Esophagus (tissue), 2 donors: ENCODE results near the gene CELSR3. TPM values are rescaled to one million over a fixed set of nuclear protein-coding genes. Genes with fewer than 3 reads are reported as not detected.

Experiments used
- H3K27ac ChIP-seq, 2 donors: one replicate each; pipeline ENCODE4 v1.5.1; 2013; ENCODE audit warnings: low read depth in 2 of 2, mild to moderate bottlenecking in 2 of 2, inconsistent platforms in 1 of 2, low read length in 1 of 2, moderate library complexity in 1 of 2
- H3K27me3 ChIP-seq, 2 donors: one replicate each; pipeline ENCODE4 v1.6.1; 2013; ENCODE audit warnings: low read length in 2 of 2, control low read depth in 1 of 2, mild to moderate bottlenecking in 1 of 2; ENCODE audit not compliant: insufficient read depth in 2 of 2, control insufficient read depth in 1 of 2
- H3K36me3 ChIP-seq, 2 donors: one replicate each; pipeline ENCODE4 v1.6.1; 2013; ENCODE audit warnings: low read length in 1 of 2; ENCODE audit not compliant: control insufficient read depth in 2 of 2, insufficient read depth in 2 of 2
- H3K4me1 ChIP-seq, 2 donors: one replicate each; pipeline ENCODE4 v1.6.1; 2013; ENCODE audit warnings: low read length in 1 of 2; ENCODE audit not compliant: control insufficient read depth in 2 of 2, insufficient read depth in 2 of 2
- H3K4me3 ChIP-seq, 2 donors: one replicate each; pipeline ENCODE4 v1.5.1; 2013; ENCODE audit warnings: low read length in 2 of 2, mild to moderate bottlenecking in 2 of 2, low read depth in 1 of 2, moderate library complexity in 1 of 2
- H3K9me3 ChIP-seq, 2 donors: one replicate each; pipeline ENCODE4 v1.6.1; 2013; ENCODE audit warnings: mild to moderate bottlenecking in 2 of 2, low read depth in 1 of 2, low read length in 1 of 2, moderate library complexity in 1 of 2; ENCODE audit not compliant: control insufficient read depth in 2 of 2, insufficient read depth in 1 of 2
- WGBS, 2 donors: extraction: QIAGEN DNeasy Blood & Tissue Kit; methylation state at CpG; one replicate each; pipeline ENCODE4 v1.1.7; 2013; 5-methylcytosine and 5-hydroxymethylcytosine counted together
- polyA plus RNA-seq, 2 donors: library from polyadenylated mRNA; stranded (reverse); fragments of 200-250 nt; gene quantifications; one replicate each; pipeline ENCODE4 v1.2.3, GENCODE V29; 2013
- donor health status: healthy with polysubstance abuse.
- donor health status: Bipolar disorder and iron deficiency.

CELSR3 gene
- polyA plus RNA-seq, 2 donors = 0.36 to 0.77 TPM

DNA sequence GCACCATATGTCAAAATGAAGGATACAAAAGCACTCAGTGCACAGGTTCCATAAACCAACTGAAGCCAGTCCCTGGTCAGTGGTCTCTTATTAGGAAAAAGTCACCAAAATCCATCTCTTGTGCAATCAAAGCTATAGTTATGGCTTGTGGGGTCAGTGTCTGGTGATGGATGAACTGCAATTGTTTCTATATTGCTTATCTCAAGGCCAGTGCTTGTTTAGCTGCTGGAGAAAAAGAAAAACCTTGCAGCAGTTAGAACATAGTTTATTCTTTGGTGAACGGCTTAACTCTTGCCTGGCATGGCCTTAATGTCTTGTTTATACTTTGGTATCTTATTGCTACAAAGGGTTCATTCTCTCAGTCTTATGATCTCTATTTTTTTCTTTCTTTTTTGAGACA lies 50.4 kb downstream of the CELSR3 start:
- Histone ChIP-seq H3K27ac (no peak overlapping the region), H3K9me3 (peaks cover 2 to 3% of the 10 kb centered on the region in 2 donors), H3K4me1 (peaks cover 0 to 2% of the 10 kb centered on the region in 2 donors), H3K27me3 (peaks cover 0 to 3% of the 10 kb centered on the region in 2 donors), H3K4me3 (no peak overlapping the region), H3K36me3 (no peaks in the 10 kb centered on the region)
- WGBS, 2 donors = 38 to 47% methylated on average over 1 of the region's 1 CpG

DNA sequence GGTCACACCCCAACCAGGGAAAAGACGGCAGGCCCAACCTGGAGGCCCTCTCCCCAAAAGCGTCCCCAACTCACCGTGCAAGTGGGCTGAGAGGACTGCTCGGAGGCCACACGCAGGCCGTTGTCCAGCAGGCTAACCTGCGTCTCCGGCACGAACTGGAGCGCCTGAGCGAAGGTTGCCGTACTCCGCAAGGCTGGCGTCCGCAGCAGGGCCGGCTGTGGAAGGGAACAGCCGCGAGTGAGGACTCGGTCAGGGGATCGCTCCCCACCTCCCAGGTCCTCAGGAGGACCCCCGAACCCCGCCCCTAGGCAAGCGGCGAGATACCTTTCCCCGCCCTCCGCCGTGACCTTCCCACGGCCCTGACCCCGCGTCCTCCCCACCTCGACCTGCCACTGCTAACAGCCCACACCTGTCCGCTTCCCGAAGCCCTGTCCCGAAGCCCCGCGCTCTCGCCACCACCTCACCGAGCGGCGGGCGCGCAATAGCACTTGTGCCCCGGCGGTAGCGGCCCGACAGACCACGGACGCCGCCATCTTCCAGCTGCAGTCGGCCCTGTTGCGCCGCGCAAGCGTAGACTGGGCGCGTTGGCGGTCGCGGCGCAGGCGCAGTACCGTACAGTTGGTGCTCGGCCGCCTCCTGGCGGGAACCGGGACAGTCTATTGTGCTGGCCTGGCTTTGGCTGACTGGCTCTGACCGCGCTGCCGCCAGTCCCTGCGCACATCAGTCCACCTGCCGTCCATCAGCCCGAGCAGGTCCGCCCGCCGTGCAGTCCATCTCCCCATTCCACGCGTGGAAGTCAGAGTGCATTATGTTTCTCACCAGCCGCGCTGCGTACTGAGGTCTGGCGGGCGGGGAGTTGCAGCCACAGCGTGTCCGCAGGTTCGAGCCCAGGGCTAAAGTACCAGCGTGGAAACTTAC lies 53.3 kb downstream of the CELSR3 start, which contains the start of gene UQCRC1:
UQCRC1 (minus strand) TSS at position 559 of the 918 bp plus-strand sequence; CDS start at position 533, 26 bp downstream.
- H3K4me1 ChIP-seq = peaks cover 0 to 2% of the 10 kb centered on the region in 2 donors
- no peaks in the 10 kb centered on the region for H3K27me3 ChIP-seq
- H3K4me3 ChIP-seq = peak within 1 kb of the TSS; percentile 84 to 96
- H3K36me3 ChIP-seq = peaks cover 8 to 13% of the 10 kb centered on the region in 2 donors
- 2 to 3% methylated on average over 82 to 86 of the region's 86 CpGs for WGBS, 2 donors
- H3K27ac ChIP-seq = peak within 1 kb of the TSS; percentile 80 to 96
- no peaks in the 10 kb centered on the region for H3K9me3 ChIP-seq

DNA sequence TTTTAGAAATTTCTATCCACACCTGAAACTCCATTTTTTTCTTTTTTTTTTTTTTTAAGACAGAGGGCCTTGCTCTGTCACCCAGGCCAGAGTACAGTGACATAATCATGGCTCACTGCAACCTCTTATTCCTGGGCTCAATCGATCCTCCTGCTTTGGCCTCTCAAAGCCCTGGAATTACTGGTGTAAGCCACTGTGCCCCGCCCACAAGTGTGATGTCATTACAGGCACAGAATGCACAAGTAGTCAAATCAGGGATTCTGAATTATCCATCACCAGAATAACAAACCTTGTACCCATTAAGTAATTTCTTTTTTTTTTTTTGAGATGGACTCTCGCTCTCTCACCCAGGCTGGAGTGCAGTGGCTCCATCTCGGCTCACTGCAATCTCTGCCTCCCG lies 55.2 kb downstream of the CELSR3 start:
- H3K27me3 ChIP-seq = no peaks in the 10 kb centered on the region
- no peak overlapping the region for H3K27ac ChIP-seq
- H3K4me3 ChIP-seq = no peak overlapping the region
- H3K36me3 ChIP-seq = peaks cover 20 to 31% of the 10 kb centered on the region in 2 donors
- peaks cover 0 to 2% of the 10 kb centered on the region in 2 donors for H3K4me1 ChIP-seq
- 91% methylated on average over 5 of the region's 5 CpGs for WGBS, 2 donors
- no peaks in the 10 kb centered on the region for H3K9me3 ChIP-seq

DNA sequence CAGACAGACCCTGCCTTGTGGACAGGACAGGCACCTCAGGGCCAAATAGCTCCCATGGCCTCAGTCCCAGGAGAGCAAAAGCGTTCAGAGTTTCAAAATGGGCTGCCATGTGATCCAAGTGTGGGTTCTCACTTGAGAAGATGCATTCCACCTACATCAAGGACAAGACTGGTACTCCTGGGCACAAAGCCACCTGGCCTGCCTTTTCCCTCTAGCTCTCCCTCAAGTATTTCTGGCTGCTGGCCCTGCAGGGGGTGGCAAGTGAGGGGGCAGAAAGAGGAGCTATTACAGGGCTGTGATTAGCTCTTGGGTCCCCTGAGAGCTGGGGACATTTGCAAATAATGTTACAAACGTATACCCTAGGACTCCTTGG lies 61.1 kb downstream of the CELSR3 start:
- no peak overlapping the region for H3K27ac ChIP-seq
- no peaks in the 10 kb centered on the region for H3K9me3 ChIP-seq
- H3K4me1 ChIP-seq = peaks cover 2 to 32% of the 10 kb centered on the region in 2 donors
- no peak overlapping the region for H3K4me3 ChIP-seq
- no peaks in the 10 kb centered on the region for H3K27me3 ChIP-seq
- 37 to 54% methylated on average over 2 of the region's 2 CpGs for WGBS, 2 donors
- H3K36me3 ChIP-seq = peaks cover 37 to 62% of the 10 kb centered on the region in 2 donors

DNA sequence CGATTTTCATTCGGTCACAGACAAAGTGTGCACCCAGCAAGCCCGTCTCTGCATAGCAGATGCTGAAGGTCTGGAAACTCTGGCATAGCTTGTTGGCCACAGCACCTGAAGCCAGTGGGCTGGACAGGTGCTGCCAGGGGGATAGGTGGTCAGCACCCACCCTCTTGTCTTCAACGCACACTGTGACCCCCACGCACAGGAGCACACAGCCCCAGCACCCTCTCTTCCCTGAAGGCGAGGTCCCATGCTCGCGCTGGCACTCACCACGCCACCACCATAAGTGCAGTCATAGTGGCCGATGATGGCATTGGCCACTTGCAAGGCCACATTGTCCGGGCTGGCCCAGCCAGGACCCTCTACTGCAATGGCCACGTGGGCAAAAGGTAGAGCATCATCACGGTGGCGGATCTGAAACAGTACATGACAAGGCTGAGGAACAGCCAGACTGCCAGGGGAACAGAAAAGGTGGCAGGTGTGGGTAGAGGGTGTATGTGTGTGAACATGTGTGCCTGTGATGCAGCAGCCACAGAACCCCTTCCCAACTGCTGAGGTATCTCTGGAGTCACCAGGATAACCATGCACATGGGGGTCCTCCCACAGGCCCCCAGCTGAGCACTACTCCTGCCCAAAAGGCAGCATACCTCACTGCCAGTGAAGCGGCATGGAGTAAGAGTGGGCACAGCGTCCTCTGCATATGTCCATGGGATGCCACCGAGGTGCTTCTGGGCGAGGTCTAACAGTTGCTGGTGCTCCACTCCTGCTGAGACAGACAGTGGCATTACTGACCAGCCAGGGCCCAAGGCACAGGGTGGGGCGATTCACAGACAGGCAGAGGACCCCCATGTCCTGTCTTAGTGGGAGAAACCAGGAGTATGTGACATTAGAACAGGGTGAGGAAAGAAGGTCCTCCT lies 61.7 kb downstream of the CELSR3 start:
- Histone ChIP-seq H3K4me3 (no peak overlapping the region), H3K27ac (peak overlapping the region in 1 of 2 donors; percentile 44), H3K4me1 (peaks cover 2 to 35% of the 10 kb centered on the region in 2 donors), H3K27me3 (no peaks in the 10 kb centered on the region), H3K36me3 (peaks cover 37 to 62% of the 10 kb centered on the region in 2 donors), H3K9me3 (no peaks in the 10 kb centered on the region)
- WGBS, 2 donors = 90% methylated on average over 19 of the region's 19 CpGs

DNA sequence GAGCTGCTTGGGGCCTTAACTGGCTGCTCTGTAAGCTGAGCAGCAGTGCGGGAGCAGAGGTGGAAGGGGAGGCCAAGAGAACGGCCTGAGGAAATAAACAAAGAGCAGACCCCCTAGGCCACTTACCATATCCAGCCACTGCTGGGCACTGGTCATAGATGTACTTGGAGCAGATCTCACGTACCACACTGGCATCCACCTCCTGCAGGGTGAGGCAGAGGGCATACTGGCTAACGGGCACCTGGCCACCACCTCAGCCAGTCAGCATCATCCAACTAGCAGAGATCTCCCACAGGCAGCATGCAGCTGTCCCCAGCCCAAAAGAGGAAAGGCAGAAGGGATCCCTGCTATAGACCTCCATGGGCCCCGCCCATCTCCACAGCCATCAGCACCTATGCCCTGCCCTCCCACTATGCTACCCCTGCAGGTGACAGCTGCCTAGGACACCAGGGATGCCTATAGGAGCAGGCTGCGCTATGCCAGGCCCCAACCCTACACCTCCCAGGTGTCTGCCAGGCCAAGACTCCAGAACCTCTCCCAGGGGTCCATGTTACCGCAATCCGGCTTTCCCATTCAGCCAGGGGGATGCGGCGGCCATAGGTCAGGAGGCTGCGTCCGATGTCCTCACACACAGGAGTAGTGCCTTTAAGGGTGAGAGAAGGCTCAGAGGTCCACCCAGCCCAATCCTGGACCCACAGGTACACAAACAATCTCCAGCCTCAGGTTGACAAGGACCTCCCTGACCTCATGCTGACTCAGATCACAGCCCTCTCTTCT lies 63.0 kb downstream of the CELSR3 start:
- no peaks in the 10 kb centered on the region for H3K27me3 ChIP-seq
- no peak overlapping the region for H3K4me3 ChIP-seq
- no peaks in the 10 kb centered on the region for H3K9me3 ChIP-seq
- WGBS, 2 donors = 74 to 81% methylated on average over 12 of the region's 12 CpGs
- peak overlapping the region; percentile 84 to 92 for H3K27ac ChIP-seq
- peaks cover 33 to 53% of the 10 kb centered on the region in 2 donors for H3K36me3 ChIP-seq
- peaks cover 2 to 46% of the 10 kb centered on the region in 2 donors for H3K4me1 ChIP-seq

DNA sequence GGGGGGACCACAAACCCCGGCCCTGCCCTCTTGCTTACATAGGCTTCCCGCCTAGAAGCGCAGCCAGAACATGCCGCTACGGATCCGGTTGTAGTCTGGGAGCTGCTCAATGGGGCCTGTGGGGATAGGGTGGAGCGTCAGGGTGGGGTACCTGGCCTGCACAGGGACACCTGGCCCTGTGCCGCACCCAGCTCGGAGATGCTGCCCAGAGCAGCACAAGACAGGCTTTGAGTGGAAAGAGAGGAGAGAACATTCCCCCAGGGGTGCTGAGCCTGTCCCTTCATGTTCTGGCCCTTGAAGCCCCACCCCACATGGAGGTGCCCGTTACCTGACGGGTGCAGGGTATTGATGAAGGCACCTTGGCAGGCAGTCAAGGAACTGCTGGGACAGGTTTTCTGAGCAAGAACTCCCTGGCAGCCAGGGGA lies 63.6 kb downstream of the CELSR3 start:
- no peaks in the 10 kb centered on the region for H3K27me3 ChIP-seq
- H3K9me3 ChIP-seq = no peaks in the 10 kb centered on the region
- WGBS, 2 donors = 42 to 48% methylated on average over 11 of the region's 11 CpGs
- peaks cover 2 to 46% of the 10 kb centered on the region in 2 donors for H3K4me1 ChIP-seq
- H3K27ac ChIP-seq = peak overlapping the region; percentile 84 to 92
- H3K36me3 ChIP-seq = peaks cover 27 to 47% of the 10 kb centered on the region in 2 donors
- H3K4me3 ChIP-seq = no peak overlapping the region

DNA sequence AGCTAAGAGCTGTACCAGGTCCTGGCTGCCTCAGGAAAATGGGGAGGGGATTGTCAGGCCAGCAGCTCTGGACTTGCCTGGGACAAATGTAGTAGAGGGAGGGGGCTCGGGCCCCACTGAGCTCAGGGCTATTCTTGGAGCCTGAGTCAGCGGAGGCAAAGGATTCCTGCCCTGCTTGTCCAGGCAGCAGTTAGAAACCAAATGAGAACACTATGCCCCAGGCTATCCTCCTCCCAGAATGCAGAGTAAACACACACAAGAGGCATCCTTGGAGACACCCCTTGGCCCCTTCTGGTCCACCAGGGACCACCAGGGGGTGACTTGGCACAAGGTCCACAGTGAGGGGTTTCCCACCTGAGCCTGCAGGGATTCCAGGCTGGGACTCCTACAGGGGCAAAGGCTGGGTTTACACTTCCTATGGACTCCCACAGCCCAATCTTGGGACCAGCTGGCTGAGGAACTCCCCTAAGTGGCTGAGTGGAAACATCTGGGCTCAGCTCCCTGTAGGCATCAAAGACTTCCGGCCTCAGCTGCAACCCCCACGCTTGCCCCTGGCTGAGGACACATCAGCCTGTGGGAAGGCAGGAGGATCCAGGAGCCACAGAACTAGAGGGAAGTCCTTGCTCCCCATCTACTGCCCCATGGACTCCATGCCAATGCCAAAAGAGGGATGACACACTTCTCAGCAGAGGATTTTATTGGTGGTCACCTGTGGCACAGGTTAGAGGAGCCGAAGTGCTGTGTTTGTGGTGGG lies 64.2 kb downstream of the CELSR3 start:
- Histone ChIP-seq H3K36me3 (peaks cover 21 to 41% of the 10 kb centered on the region in 2 donors), H3K4me3 (no peak overlapping the region), H3K27ac (peak overlapping the region; percentile 84 to 92), H3K27me3 (no peaks in the 10 kb centered on the region), H3K4me1 (peaks cover 2 to 46% of the 10 kb centered on the region in 2 donors), H3K9me3 (no peaks in the 10 kb centered on the region)
- WGBS, 2 donors = 34 to 46% methylated on average over 5 of the region's 5 CpGs
